Stimulated activated CD4-positive, alpha-beta T cell treated with anti-CD3 and anti-CD28 coated beads, TNF-alpha, amount 100 ng/mL, for 1 hour (primary cell): ENCODE results near the gene NDUFS4.
"Not testable (repeated sequence)": the region's sequence is repeated elsewhere in the genome, so short reads cannot be mapped to it uniquely, and the experiment has no call there.

Experiments used
- DNase-seq, 3 donors: peaks; one replicate each; pipeline ENCODE4 v3.0.0-alpha.2; 2020; ENCODE audit warnings: low read depth in 3 of 3, low spot score in 1 of 3

NDUFS4 gene

GRCh38 chr5:53575101-53575500 is 14.7 kb downstream of the NDUFS4 start:
- DNase-seq: no peak

- no peak for DNase-seq
Observed at GRCh38 chr5:53575831-53576230, 15.4 kb downstream of the NDUFS4 start.

GRCh38 chr5:53576674-53577073 is 16.2 kb downstream of the NDUFS4 start:
- no peak for DNase-seq

GRCh38 chr5:53578854-53579253 is 18.4 kb downstream of the NDUFS4 start:
- DNase-seq: no peak

GRCh38 chr5:53580547-53580946 is 20.1 kb downstream of the NDUFS4 start:
- no peak for DNase-seq

GRCh38 chr5:53582225-53582624 is 21.8 kb downstream of the NDUFS4 start:
- DNase-seq: no peak

GRCh38 chr5:53590759-53591158 is 30.3 kb downstream of the NDUFS4 start:
- DNase-seq: no peak

GRCh38 chr5:53594419-53594818 is 34.0 kb downstream of the NDUFS4 start:
- DNase-seq: no peak

GRCh38 chr5:53597894-53598293 is 37.5 kb downstream of the NDUFS4 start:
- DNase-seq: no peak

GRCh38 chr5:53601570-53601969 is 41.1 kb downstream of the NDUFS4 start:
- DNase-seq: no peak

- no peak for DNase-seq
Observed at GRCh38 chr5:53603009-53603687, 42.7 kb downstream of the NDUFS4 start.

- no peak for DNase-seq
Observed at GRCh38 chr5:53604309-53604708, 43.9 kb downstream of the NDUFS4 start.

- no peak for DNase-seq
Observed at GRCh38 chr5:53607886-53608285, 47.4 kb downstream of the NDUFS4 start.

GRCh38 chr5:53608897-53609296 is 48.5 kb downstream of the NDUFS4 start:
- DNase-seq: not testable (repeated sequence)

GRCh38 chr5:53613061-53613460 is 52.6 kb downstream of the NDUFS4 start:
- no peak for DNase-seq

GRCh38 chr5:53613536-53613935 is 53.1 kb downstream of the NDUFS4 start:
- no peak for DNase-seq

GRCh38 chr5:53614376-53614885 is 54.0 kb downstream of the NDUFS4 start:
- no peak for DNase-seq

GRCh38 chr5:53616939-53617549 is 56.6 kb downstream of the NDUFS4 start:
- no peak for DNase-seq

GRCh38 chr5:53631251-53631650 is 70.8 kb downstream of the NDUFS4 start:
- no peak for DNase-seq

GRCh38 chr5:53642061-53642460 is 81.6 kb downstream of the NDUFS4 start:
- DNase-seq: no peak

- no peak for DNase-seq
Observed at GRCh38 chr5:53643445-53643844, 83.0 kb downstream of the NDUFS4 start.

GRCh38 chr5:53645078-53645477 is 84.6 kb downstream of the NDUFS4 start:
- DNase-seq: no peak

GRCh38 chr5:53649352-53649751 is 88.9 kb downstream of the NDUFS4 start:
- no peak for DNase-seq
